ENCODE measurements around the gene CDH13.

CDH13 gene

GRCh38 chr16:83549316-83550182 lies 922.8 kb downstream of the CDH13 start:
- no peak for DNase-seq

- no peak for DNase-seq
These were observed 923.4 kb downstream of the CDH13 start for GRCh38 chr16:83550183-83550569.

- no peak for DNase-seq
These were observed 925.5 kb downstream of the CDH13 start for GRCh38 chr16:83552228-83552627.

GRCh38 chr16:83552930-83553329 lies 926.2 kb downstream of the CDH13 start:
- DNase-seq: no peak

GRCh38 chr16:83554096-83554495 lies 927.3 kb downstream of the CDH13 start:
- no peak for DNase-seq

GRCh38 chr16:83554540-83554939 lies 927.8 kb downstream of the CDH13 start:
- no peak for DNase-seq

- DNase-seq: no peak
These were observed 935.1 kb downstream of the CDH13 start for GRCh38 chr16:83561876-83562275.

GRCh38 chr16:83568345-83568744 lies 941.6 kb downstream of the CDH13 start:
- DNase-seq: no peak

GRCh38 chr16:83574388-83574787 lies 947.6 kb downstream of the CDH13 start:
- DNase-seq: no peak

- no peak for DNase-seq
These were observed 950.4 kb downstream of the CDH13 start for GRCh38 chr16:83577078-83577745.

GRCh38 chr16:83578171-83578570 lies 951.4 kb downstream of the CDH13 start:
- no peak for DNase-seq

- no peak for DNase-seq
These were observed 952.3 kb downstream of the CDH13 start for GRCh38 chr16:83579027-83579426.

- DNase-seq: no peak
These were observed 952.7 kb downstream of the CDH13 start for GRCh38 chr16:83579436-83579835.

GRCh38 chr16:83581082-83581481 lies 954.3 kb downstream of the CDH13 start:
- DNase-seq: no peak

- DNase-seq: no peak
These were observed 955.4 kb downstream of the CDH13 start for GRCh38 chr16:83581994-83582747.

- DNase-seq: no peak
These were observed 959.3 kb downstream of the CDH13 start for GRCh38 chr16:83586036-83586435.

- no peak for DNase-seq
These were observed 959.9 kb downstream of the CDH13 start for GRCh38 chr16:83586461-83587200.

GRCh38 chr16:83587201-83587600 lies 960.4 kb downstream of the CDH13 start:
- no peak for DNase-seq

GRCh38 chr16:83588070-83588469 lies 961.3 kb downstream of the CDH13 start:
- DNase-seq: no peak

GRCh38 chr16:83589576-83589975 lies 962.8 kb downstream of the CDH13 start:
- DNase-seq: no peak

GRCh38 chr16:83592778-83593177 lies 966.0 kb downstream of the CDH13 start:
- no peak for DNase-seq

GRCh38 chr16:83599789-83600462 lies 973.2 kb downstream of the CDH13 start:
- no peak for DNase-seq

All from CD4-positive, alpha-beta T cell treated with Interferon alpha-2 for 1 hour (primary cell).